GM23338 (cell line): ENCODE data around the gene UBL5. TPM values are rescaled to one million over a fixed set of nuclear protein-coding genes. Genes with fewer than 3 reads are reported as not detected.

Source experiments
- ATAC-seq: fragments of 200-7000 bp; cut with Tn5 transposase; 3 replicates; pipeline ENCODE4 v1.9.1; 2020
- DNase-seq: peaks from one replicate; pipeline ENCODE4 v3.0.0-alpha.2; 2015; ENCODE audit warnings: low spot score
- H2AFZ ChIP-seq: fragments of 200-600 bp; sonication (generic); 2 replicates; pipeline ENCODE4 v1.8.0; 2016; ENCODE audit warnings: antibody characterized with exemption, mild to moderate bottlenecking, moderate library complexity
- H3F3A ChIP-seq: fragments of 200-600 bp; sonication (generic); replicated peaks from 2 replicates; pipeline ENCODE4 v1.8.0; 2017; ENCODE audit warnings: antibody characterized with exemption, mixed run types, low read depth
- H3K27ac ChIP-seq: fragments of 200-600 bp; sonication (generic); 2 replicates; pipeline ENCODE4 v1.6.1; 2016; ENCODE audit warnings: low read depth
- H3K27me3 ChIP-seq: fragments of 200-600 bp; sonication (generic); 2 replicates; pipeline ENCODE4 v1.8.0; 2016; ENCODE audit warnings: mild to moderate bottlenecking, mixed run types, moderate library complexity; ENCODE audit not compliant: insufficient read depth
- H3K36me3 ChIP-seq: fragments of 200-600 bp; sonication (generic); 2 replicates; pipeline ENCODE4 v1.8.0; 2016; ENCODE audit warnings: mild to moderate bottlenecking; ENCODE audit not compliant: insufficient read depth
- H3K4me1 ChIP-seq: fragments of 200-600 bp; sonication (generic); 2 replicates; pipeline ENCODE4 v1.8.0; 2016; ENCODE audit warnings: mild to moderate bottlenecking, moderate library complexity; ENCODE audit not compliant: insufficient read depth
- H3K4me2 ChIP-seq: fragments of 200-600 bp; sonication (generic); 2 replicates; pipeline ENCODE4 v1.7.1; 2017; ENCODE audit warnings: mixed run types
- H3K4me3 ChIP-seq: fragments of 200-600 bp; sonication (generic); 2 replicates; pipeline ENCODE4 v1.6.1; 2016; ENCODE audit warnings: mixed run types
- H3K79me2 ChIP-seq: fragments of 200-600 bp; sonication (generic); replicated peaks from 2 replicates; pipeline ENCODE4 v1.8.0; 2017; ENCODE audit warnings: mild to moderate bottlenecking; ENCODE audit not compliant: insufficient read depth
- H3K9me2 ChIP-seq: fragments of 200-600 bp; sonication (generic); 2 replicates; pipeline ENCODE4 v1.8.0; 2017; ENCODE audit not compliant: insufficient read depth
- H4K20me1 ChIP-seq: fragments of 200-600 bp; sonication (generic); replicated peaks from 2 replicates; pipeline ENCODE4 v1.8.0; 2017; ENCODE audit warnings: mild to moderate bottlenecking; ENCODE audit not compliant: insufficient read depth
- H3K27ac Mint-ChIP-seq: 2 replicates; pipeline ENCODE4 v1.8.0; 2020; ENCODE audit warnings: inconsistent platforms, mild to moderate bottlenecking, moderate library complexity, mixed read lengths
- H3K27me3 Mint-ChIP-seq: 3 replicates; pipeline ENCODE4 v1.8.0; 2022; ENCODE audit warnings: low read depth, mild to moderate bottlenecking, moderate library complexity, mixed read lengths, inconsistent platforms; ENCODE audit not compliant: insufficient read depth, poor library complexity
- H3K36me3 Mint-ChIP-seq: 3 replicates; pipeline ENCODE4 v1.8.0; 2021; ENCODE audit warnings: low read depth, mild to moderate bottlenecking, inconsistent platforms, moderate library complexity, mixed read lengths
- H3K4me1 Mint-ChIP-seq: 3 replicates; pipeline ENCODE4 v1.8.0; 2020; ENCODE audit warnings: mild to moderate bottlenecking, inconsistent platforms, mixed read lengths
- H3K4me3 Mint-ChIP-seq: 3 replicates; pipeline ENCODE4 v1.8.0; 2021; ENCODE audit warnings: moderate library complexity, mild to moderate bottlenecking, inconsistent platforms, mixed read lengths
- H3K9me3 Mint-ChIP-seq: 3 replicates; pipeline ENCODE4 v1.8.0; 2020; ENCODE audit warnings: moderate library complexity, mild to moderate bottlenecking, inconsistent platforms, mixed read lengths
- EZH2 ChIP-seq: fragments of 200-600 bp; sonication (generic); IDR thresholded peaks from one replicate; pipeline ENCODE4 v1.8.0; 2017; ENCODE audit warnings: antibody characterized with exemption, mild to moderate bottlenecking, low read depth; ENCODE audit not compliant: unreplicated experiment
- EZH2phosphoT487 ChIP-seq: fragments of 200-600 bp; sonication (generic); IDR thresholded peaks from one replicate; pipeline ENCODE4 v1.8.1; 2018; ENCODE audit warnings: antibody characterized with exemption; ENCODE audit not compliant: unreplicated experiment
- STAT1 ChIP-seq: IDR thresholded peaks from one replicate; pipeline ENCODE4 v1.6.1; 2016; ENCODE audit warnings: antibody characterized with exemption; ENCODE audit not compliant: unreplicated experiment
- ZNF114 ChIP-seq: fragments of 250-450 bp; sonication (Bioruptor Pico); IDR thresholded peaks from 2 replicates; pipeline ENCODE4 v1.5.0; 2020; ENCODE audit warnings: mild to moderate bottlenecking, moderate library complexity
- ZNF331 ChIP-seq: fragments of 250-450 bp; sonication (Bioruptor Pico); IDR thresholded peaks from 2 replicates; pipeline ENCODE4 v1.5.0; 2020; ENCODE audit warnings: low read depth, mild to moderate bottlenecking, moderate library complexity
- polyA plus RNA-seq: library from polyadenylated mRNA; unstranded; fragments of >200 nt; fragmentation: Nextera tagmentation; extraction: Ambion mirVana; gene quantifications from 2 replicates; pipeline ENCODE4 v1.2.1, GENCODE V29; 2016
- total RNA-seq: library from RNA; depleted of rRNA; stranded (reverse); fragments of >200 nt; shearing (Covaris generic); gene quantifications from 2 replicates; pipeline ENCODE4 v1.2.3, GENCODE V29; 2014
- TF ChIP-seq, protein P1 (sequence below): IDR thresholded peaks from 2 replicates; pipeline ENCODE4 v1.6.1; 2016; ENCODE audit warnings: antibody characterized with exemption
- TF ChIP-seq, protein P2 (sequence below): IDR thresholded peaks from one replicate; pipeline ENCODE4 v1.6.1; 2018; ENCODE audit warnings: antibody characterized with exemption; ENCODE audit not compliant: unreplicated experiment
- TF ChIP-seq, protein P3 (sequence below), 2 experiments: fragments of 200-600 bp in 1 of 2; sonication (generic) in 1 of 2; conservative IDR thresholded peaks; 2 replicates each; pipeline versions ENCODE4 v1.5.1 to v1.6.1; 2016 to 2017; ENCODE audit warnings: antibody characterized with exemption in 2 of 2, low read depth in 2 of 2, mild to moderate bottlenecking in 2 of 2, moderate library complexity in 1 of 2
- TF ChIP-seq, protein P4 (sequence below): fragments of 250-450 bp; sonication (Bioruptor Pico); IDR thresholded peaks from 2 replicates; pipeline ENCODE4 v1.5.0; 2020; ENCODE audit warnings: mild to moderate bottlenecking, moderate library complexity

Gene UBL5
- total and polyA plus RNA-seq, 2 experiments from 2014 or later, result 304 to 1,371 TPM

DNA sequence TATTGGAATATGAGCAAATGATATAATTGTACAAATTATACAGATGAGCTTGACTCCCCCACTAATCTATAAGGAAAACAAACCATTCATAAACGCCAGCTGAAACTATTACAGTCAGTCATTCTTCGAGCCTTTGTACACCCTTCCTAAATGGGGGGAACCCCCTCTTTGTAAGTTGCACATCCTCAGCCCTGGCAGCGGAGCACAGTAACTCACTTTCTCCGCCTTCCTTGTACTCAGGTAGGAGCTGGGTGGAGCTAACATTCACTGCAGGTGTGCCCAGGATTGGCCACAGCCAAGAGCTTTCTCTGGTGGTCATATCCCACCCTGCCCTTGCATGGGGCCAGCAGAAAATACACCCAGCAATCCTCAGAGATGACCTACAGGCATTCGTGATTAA, 36.0 kb downstream of the UBL5 start:
- H3K27ac Mint-ChIP-seq, result no peak overlapping the region
- Histone ChIP-seq H3K4me1 (peaks cover 11% of the 10 kb centered on the region; the same call in 1 of the 2 replicates), H3K9me2 (no peaks in the 10 kb centered on the region)

More for the DNA sequence above, 36.0 kb downstream of the UBL5 start:
- TF ChIP-seq ZNF331 (CRISPR knock-in tag), result no peak
- no peak for TF ChIP-seq ZNF114 (CRISPR knock-in tag)
- TF ChIP-seq, protein P1, sequence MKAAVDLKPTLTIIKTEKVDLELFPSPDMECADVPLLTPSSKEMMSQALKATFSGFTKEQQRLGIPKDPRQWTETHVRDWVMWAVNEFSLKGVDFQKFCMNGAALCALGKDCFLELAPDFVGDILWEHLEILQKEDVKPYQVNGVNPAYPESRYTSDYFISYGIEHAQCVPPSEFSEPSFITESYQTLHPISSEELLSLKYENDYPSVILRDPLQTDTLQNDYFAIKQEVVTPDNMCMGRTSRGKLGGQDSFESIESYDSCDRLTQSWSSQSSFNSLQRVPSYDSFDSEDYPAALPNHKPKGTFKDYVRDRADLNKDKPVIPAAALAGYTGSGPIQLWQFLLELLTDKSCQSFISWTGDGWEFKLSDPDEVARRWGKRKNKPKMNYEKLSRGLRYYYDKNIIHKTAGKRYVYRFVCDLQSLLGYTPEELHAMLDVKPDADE, result no peak
- TF ChIP-seq STAT1, result no peak
- TF ChIP-seq, protein P2, sequence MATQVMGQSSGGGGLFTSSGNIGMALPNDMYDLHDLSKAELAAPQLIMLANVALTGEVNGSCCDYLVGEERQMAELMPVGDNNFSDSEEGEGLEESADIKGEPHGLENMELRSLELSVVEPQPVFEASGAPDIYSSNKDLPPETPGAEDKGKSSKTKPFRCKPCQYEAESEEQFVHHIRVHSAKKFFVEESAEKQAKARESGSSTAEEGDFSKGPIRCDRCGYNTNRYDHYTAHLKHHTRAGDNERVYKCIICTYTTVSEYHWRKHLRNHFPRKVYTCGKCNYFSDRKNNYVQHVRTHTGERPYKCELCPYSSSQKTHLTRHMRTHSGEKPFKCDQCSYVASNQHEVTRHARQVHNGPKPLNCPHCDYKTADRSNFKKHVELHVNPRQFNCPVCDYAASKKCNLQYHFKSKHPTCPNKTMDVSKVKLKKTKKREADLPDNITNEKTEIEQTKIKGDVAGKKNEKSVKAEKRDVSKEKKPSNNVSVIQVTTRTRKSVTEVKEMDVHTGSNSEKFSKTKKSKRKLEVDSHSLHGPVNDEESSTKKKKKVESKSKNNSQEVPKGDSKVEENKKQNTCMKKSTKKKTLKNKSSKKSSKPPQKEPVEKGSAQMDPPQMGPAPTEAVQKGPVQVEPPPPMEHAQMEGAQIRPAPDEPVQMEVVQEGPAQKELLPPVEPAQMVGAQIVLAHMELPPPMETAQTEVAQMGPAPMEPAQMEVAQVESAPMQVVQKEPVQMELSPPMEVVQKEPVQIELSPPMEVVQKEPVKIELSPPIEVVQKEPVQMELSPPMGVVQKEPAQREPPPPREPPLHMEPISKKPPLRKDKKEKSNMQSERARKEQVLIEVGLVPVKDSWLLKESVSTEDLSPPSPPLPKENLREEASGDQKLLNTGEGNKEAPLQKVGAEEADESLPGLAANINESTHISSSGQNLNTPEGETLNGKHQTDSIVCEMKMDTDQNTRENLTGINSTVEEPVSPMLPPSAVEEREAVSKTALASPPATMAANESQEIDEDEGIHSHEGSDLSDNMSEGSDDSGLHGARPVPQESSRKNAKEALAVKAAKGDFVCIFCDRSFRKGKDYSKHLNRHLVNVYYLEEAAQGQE, result no peak
- TF ChIP-seq EZH2phosphoT487, result no peak
- TF ChIP-seq, protein P3, sequence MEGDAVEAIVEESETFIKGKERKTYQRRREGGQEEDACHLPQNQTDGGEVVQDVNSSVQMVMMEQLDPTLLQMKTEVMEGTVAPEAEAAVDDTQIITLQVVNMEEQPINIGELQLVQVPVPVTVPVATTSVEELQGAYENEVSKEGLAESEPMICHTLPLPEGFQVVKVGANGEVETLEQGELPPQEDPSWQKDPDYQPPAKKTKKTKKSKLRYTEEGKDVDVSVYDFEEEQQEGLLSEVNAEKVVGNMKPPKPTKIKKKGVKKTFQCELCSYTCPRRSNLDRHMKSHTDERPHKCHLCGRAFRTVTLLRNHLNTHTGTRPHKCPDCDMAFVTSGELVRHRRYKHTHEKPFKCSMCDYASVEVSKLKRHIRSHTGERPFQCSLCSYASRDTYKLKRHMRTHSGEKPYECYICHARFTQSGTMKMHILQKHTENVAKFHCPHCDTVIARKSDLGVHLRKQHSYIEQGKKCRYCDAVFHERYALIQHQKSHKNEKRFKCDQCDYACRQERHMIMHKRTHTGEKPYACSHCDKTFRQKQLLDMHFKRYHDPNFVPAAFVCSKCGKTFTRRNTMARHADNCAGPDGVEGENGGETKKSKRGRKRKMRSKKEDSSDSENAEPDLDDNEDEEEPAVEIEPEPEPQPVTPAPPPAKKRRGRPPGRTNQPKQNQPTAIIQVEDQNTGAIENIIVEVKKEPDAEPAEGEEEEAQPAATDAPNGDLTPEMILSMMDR (conservative IDR thresholded peaks at IDR 0.05; ENCODE audit: low read depth in 2 of 2), result no peak
- TF ChIP-seq, protein P4, sequence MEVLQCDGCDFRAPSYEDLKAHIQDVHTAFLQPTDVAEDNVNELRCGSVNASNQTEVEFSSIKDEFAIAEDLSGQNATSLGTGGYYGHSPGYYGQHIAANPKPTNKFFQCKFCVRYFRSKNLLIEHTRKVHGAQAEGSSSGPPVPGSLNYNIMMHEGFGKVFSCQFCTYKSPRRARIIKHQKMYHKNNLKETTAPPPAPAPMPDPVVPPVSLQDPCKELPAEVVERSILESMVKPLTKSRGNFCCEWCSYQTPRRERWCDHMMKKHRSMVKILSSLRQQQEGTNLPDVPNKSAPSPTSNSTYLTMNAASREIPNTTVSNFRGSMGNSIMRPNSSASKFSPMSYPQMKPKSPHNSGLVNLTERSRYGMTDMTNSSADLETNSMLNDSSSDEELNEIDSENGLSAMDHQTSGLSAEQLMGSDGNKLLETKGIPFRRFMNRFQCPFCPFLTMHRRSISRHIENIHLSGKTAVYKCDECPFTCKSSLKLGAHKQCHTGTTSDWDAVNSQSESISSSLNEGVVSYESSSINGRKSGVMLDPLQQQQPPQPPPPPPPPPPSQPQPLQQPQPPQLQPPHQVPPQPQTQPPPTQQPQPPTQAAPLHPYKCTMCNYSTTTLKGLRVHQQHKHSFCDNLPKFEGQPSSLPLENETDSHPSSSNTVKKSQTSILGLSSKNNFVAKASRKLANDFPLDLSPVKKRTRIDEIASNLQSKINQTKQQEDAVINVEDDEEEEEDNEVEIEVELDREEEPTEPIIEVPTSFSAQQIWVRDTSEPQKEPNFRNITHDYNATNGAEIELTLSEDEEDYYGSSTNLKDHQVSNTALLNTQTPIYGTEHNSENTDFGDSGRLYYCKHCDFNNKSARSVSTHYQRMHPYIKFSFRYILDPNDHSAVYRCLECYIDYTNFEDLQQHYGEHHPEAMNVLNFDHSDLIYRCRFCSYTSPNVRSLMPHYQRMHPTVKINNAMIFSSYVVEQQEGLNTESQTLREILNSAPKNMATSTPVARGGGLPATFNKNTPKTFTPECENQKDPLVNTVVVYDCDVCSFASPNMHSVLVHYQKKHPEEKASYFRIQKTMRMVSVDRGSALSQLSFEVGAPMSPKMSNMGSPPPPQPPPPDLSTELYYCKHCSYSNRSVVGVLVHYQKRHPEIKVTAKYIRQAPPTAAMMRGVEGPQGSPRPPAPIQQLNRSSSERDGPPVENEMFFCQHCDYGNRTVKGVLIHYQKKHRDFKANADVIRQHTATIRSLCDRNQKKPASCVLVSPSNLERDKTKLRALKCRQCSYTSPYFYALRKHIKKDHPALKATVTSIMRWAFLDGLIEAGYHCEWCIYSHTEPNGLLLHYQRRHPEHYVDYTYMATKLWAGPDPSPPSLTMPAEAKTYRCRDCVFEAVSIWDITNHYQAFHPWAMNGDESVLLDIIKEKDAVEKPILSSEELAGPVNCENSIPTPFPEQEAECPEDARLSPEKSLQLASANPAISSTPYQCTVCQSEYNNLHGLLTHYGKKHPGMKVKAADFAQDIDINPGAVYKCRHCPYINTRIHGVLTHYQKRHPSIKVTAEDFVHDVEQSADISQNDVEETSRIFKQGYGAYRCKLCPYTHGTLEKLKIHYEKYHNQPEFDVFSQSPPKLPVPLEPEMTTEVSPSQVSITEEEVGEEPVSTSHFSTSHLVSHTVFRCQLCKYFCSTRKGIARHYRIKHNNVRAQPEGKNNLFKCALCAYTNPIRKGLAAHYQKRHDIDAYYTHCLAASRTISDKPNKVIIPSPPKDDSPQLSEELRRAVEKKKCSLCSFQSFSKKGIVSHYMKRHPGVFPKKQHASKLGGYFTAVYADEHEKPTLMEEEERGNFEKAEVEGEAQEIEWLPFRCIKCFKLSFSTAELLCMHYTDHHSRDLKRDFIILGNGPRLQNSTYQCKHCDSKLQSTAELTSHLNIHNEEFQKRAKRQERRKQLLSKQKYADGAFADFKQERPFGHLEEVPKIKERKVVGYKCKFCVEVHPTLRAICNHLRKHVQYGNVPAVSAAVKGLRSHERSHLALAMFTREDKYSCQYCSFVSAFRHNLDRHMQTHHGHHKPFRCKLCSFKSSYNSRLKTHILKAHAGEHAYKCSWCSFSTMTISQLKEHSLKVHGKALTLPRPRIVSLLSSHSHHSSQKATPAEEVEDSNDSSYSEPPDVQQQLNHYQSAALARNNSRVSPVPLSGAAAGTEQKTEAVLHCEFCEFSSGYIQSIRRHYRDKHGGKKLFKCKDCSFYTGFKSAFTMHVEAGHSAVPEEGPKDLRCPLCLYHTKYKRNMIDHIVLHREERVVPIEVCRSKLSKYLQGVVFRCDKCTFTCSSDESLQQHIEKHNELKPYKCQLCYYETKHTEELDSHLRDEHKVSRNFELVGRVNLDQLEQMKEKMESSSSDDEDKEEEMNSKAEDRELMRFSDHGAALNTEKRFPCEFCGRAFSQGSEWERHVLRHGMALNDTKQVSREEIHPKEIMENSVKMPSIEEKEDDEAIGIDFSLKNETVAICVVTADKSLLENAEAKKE (CRISPR knock-in tag), result no peak
- TF ChIP-seq EZH2, result no peak
- H3K27me3 ChIP-seq, result no peaks in the 10 kb centered on the region
- Mint-ChIP-seq H3K9me3 (no peaks in the 10 kb centered on the region), H3K4me1 (peaks cover 5% of the 10 kb centered on the region; the same call in 2 of the 3 replicates), H3K27me3 (peaks cover 16% of the 10 kb centered on the region), H3K36me3 (peaks cover 9% of the 10 kb centered on the region; the same call in 1 of the 3 replicates), H3K4me3 (no peak overlapping the region)
- no peak overlapping the region for H3K4me3 ChIP-seq
- no peak overlapping the region for H3K4me2 ChIP-seq
- DNase-seq (no peak), ATAC-seq (peak; percentile 44)
- H3F3A ChIP-seq, result 0 out of 2 replicates have a peak, but pooled peaks cover 6% of the 10 kb centered on the region
- H4K20me1 ChIP-seq, result peaks cover 9% of the 10 kb centered on the region; the same call in 1 of the 2 replicates
- H3K79me2 ChIP-seq, result no peaks in the 10 kb centered on the region; the same call in 1 of the 2 replicates
- no peak overlapping the region for H3K27ac ChIP-seq
- H3K36me3 ChIP-seq, result no peaks in the 10 kb centered on the region
- H2AFZ ChIP-seq, result no peak overlapping the region
